ENCODE measurements around the gene KSR1. TPM values are rescaled to one million over a fixed set of nuclear protein-coding genes. Genes with fewer than 3 reads are reported as not detected.
A peak's percentile ranks its signal among the peaks of the same experiment; 100 is the strongest.

Gene KSR1
- total RNA-seq, 1 experiment from 2014 or later = 37.6 TPM

GRCh38 chr17:27480699-27481098 is 24.5 kb downstream of the KSR1 start:
- Histone ChIP-seq H3K9me3 (replicated peaks) (no peaks in the 10 kb centered on the region), H3K36me3 (no peaks in the 10 kb centered on the region), H3K4me1 (no peaks in the 10 kb centered on the region; the same call in 1 of the 2 replicates), H3K27ac (no peak overlapping the region), H3K4me3 (no peak overlapping the region), H3K27me3 (no peaks in the 10 kb centered on the region)
- DNase-seq = no peak

- no peaks in the 10 kb centered on the region for H3K36me3 ChIP-seq
- H3K9me3 ChIP-seq (replicated peaks) = no peaks in the 10 kb centered on the region
- H3K4me3 ChIP-seq = no peak overlapping the region
- no peak overlapping the region for H3K27ac ChIP-seq
- no peak for DNase-seq
- H3K4me1 ChIP-seq = no peaks in the 10 kb centered on the region; the same call in 1 of the 2 replicates
- H3K27me3 ChIP-seq = no peaks in the 10 kb centered on the region
These were observed 25.1 kb downstream of the KSR1 start for GRCh38 chr17:27481327-27481726.

DNA sequence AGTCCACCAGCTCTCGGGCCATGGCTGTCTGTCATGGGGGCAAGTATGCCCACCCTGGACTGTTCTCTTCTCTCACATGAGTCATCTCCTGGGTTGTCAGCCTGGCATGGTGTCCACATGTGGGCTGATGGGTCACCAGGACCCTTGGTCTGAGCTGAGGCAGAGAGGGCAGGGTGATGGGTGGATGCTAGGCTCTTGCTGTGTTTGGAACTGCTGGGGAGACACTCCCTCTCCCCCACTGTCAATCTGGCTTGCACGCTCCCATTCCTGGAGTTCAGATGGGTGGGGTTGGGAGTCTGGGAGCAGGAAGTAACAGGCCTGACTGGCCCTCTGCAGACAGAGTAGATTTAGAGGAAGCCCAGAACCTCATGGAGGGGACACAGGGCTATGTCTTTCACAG is 28.9 kb downstream of the KSR1 start:
- no peaks in the 10 kb centered on the region for H3K36me3 ChIP-seq
- DNase-seq = no peak
- no peaks in the 10 kb centered on the region for H3K9me3 ChIP-seq (replicated peaks)

GRCh38 chr17:27485716-27486495 is 29.7 kb downstream of the KSR1 start:
- Histone ChIP-seq H3K4me1 (no peaks in the 10 kb centered on the region), H3K4me3 (no peak overlapping the region), H3K27me3 (no peaks in the 10 kb centered on the region), H3K9me3 (replicated peaks) (no peaks in the 10 kb centered on the region), H3K36me3 (no peaks in the 10 kb centered on the region), H3K27ac (no peak overlapping the region)
- no peak for DNase-seq

More for the DNA sequence above, 28.9 kb downstream of the KSR1 start:
- Histone ChIP-seq H3K27ac (no peak overlapping the region), H3K4me1 (no peaks in the 10 kb centered on the region), H3K27me3 (no peaks in the 10 kb centered on the region), H3K4me3 (no peak overlapping the region)

DNA sequence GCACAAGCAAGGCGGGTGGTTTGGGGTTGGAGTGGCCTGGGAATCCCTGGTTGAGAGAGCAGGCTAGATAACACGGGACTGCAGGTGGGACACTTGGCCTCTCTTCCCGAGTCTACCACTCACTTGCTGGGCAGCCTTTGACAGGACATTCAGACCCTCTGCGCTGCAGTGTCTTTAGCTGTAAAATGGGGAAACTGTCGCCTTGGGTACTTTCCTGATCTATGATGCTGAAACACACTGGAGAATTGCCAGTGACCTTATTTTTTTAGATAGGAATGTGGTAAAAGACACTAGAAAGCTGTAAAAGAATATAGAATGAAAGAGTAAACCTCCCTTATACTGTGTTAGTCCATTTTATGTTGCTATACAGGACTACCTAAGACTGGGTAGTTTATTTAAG is 30.5 kb downstream of the KSR1 start:
- H3K9me3 ChIP-seq (replicated peaks) = no peaks in the 10 kb centered on the region
- no peak overlapping the region for H3K27ac ChIP-seq
- no peak overlapping the region for H3K4me3 ChIP-seq
- H3K4me1 ChIP-seq = no peaks in the 10 kb centered on the region
- H3K27me3 ChIP-seq = no peaks in the 10 kb centered on the region
- DNase-seq = no peak
- H3K36me3 ChIP-seq = no peaks in the 10 kb centered on the region

DNA sequence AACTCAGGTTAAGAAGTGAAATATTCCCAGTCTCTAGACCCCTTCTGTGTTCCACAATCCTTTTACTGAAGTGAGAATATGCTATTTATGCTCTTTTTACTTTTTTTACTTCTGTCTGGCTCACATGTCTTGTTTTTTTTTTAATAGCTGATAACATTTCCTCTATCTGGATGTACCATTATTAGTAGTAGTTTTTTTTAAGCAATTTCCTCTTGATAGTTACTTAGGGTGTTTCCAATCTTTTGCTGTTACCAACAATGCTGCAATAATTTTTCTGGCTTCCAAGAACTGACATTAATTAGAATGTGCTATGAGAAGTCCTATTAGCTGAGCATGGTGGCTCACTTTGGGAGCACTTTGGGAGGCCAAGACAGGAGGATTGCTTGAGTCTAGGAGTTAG is 32.0 kb downstream of the KSR1 start:
- Histone ChIP-seq H3K4me3 (no peak overlapping the region), H3K9me3 (replicated peaks) (no peaks in the 10 kb centered on the region), H3K27ac (no peak overlapping the region), H3K4me1 (no peaks in the 10 kb centered on the region), H3K27me3 (no peaks in the 10 kb centered on the region), H3K36me3 (no peaks in the 10 kb centered on the region)
- no peak for DNase-seq

- no peaks in the 10 kb centered on the region for H3K27me3 ChIP-seq
- no peaks in the 10 kb centered on the region for H3K36me3 ChIP-seq
- H3K9me3 ChIP-seq (replicated peaks) = no peaks in the 10 kb centered on the region
- no peak overlapping the region for H3K27ac ChIP-seq
- no peak for DNase-seq
- H3K4me1 ChIP-seq = peaks cover 6% of the 10 kb centered on the region; the same call in 1 of the 2 replicates
- H3K4me3 ChIP-seq = no peak overlapping the region
These were observed 32.9 kb downstream of the KSR1 start for GRCh38 chr17:27489045-27489715.

DNA sequence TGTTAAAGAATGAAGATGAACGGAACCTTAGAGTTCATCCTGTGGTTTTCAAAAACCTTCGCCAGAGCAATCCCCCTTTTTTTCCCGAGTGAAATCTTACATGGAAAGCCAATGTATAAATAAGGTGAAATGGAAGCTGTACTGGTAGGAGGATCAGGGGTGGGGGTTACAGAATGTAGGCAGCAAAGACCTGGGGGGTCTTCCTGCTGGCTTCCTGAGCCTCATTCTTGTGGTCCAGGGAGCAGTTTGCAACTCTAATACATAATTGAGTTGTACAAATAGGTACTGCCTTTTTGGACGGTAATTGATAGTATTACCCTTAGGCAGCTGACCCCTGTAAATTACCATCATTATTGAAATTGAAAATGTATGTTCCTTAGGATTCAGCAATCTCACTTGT is 34.1 kb downstream of the KSR1 start:
- H3K27ac ChIP-seq = no peak overlapping the region
- no peaks in the 10 kb centered on the region for H3K27me3 ChIP-seq
- no peaks in the 10 kb centered on the region for H3K36me3 ChIP-seq
- no peak for DNase-seq
- peaks cover 8% of the 10 kb centered on the region; the same call in 1 of the 2 replicates for H3K4me1 ChIP-seq
- no peaks in the 10 kb centered on the region for H3K9me3 ChIP-seq (replicated peaks)
- H3K4me3 ChIP-seq = no peak overlapping the region

DNA sequence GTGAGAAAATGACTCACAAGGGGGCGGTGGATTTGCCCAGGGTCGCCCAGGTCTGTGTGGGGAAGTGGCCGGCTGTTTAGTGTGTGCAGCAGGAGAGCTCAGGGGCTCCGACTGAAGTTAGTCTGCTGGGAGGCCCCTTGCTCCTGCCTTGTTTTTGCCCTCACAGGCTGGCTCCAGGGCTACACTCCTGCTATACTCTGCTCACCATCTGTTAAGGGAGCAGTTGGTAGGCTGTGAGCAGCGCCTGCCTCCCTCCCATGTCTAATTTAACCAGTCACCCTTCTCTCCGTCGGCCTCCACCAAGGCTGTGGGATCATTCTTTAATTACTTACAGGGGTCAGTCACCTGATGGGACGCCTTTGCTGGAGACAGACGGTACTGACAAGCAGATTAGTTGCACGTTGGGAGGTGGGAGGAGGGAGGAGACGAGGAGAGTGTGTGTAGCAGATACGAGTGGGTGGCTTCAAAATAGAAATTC is 35.5 kb downstream of the KSR1 start:
- no peaks in the 10 kb centered on the region for H3K36me3 ChIP-seq
- DNase-seq = peak; percentile 21 to 38

GRCh38 chr17:27492470-27492869 is 36.2 kb downstream of the KSR1 start:
- H3K9me3 ChIP-seq (replicated peaks) = no peaks in the 10 kb centered on the region
- no peaks in the 10 kb centered on the region for H3K27me3 ChIP-seq
- no peak for DNase-seq
- H3K4me3 ChIP-seq = no peak overlapping the region
- H3K4me1 ChIP-seq = peaks cover 8% of the 10 kb centered on the region; the same call in 1 of the 2 replicates
- H3K36me3 ChIP-seq = no peaks in the 10 kb centered on the region
- no peak overlapping the region for H3K27ac ChIP-seq

More for the DNA sequence above, 35.5 kb downstream of the KSR1 start:
- Histone ChIP-seq H3K9me3 (replicated peaks) (no peaks in the 10 kb centered on the region), H3K4me3 (no peak overlapping the region), H3K27ac (no peak overlapping the region), H3K4me1 (peaks cover 8% of the 10 kb centered on the region; the same call in 1 of the 2 replicates), H3K27me3 (no peaks in the 10 kb centered on the region)

DNA sequence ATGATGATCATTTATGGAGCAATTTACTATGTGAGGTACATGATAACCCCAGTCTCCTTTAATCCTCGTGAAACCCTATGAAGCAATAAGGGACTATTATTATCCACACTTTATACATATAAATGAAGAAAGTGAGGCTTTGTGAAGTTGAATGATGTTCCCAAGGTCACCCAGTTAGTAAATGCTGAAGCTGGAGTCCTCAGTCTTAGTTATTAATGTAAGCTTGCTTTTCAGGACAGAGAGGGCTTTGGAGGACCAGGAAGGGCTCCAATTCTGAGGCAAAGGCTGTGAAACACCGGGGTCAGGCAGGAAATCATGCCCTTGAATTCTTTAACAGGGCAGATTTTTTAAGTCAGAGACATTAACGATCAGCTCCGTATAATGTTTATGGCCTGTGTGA is 36.8 kb downstream of the KSR1 start:
- H3K9me3 ChIP-seq (replicated peaks) = no peaks in the 10 kb centered on the region
- H3K4me1 ChIP-seq = peaks cover 8% of the 10 kb centered on the region; the same call in 1 of the 2 replicates
- DNase-seq = no peak
- no peaks in the 10 kb centered on the region for H3K36me3 ChIP-seq
- no peaks in the 10 kb centered on the region for H3K27me3 ChIP-seq
- no peak overlapping the region for H3K27ac ChIP-seq
- no peak overlapping the region for H3K4me3 ChIP-seq

GRCh38 chr17:27494192-27495091 is 38.2 kb downstream of the KSR1 start:
- Histone ChIP-seq H3K36me3 (no peaks in the 10 kb centered on the region), H3K4me3 (no peak overlapping the region), H3K27me3 (no peaks in the 10 kb centered on the region), H3K4me1 (peaks cover 8% of the 10 kb centered on the region; the same call in 1 of the 2 replicates), H3K27ac (no peak overlapping the region), H3K9me3 (replicated peaks) (no peaks in the 10 kb centered on the region)
- peak in 1 of 2 experiments; percentile 50 for DNase-seq

GRCh38 chr17:27495460-27495859 is 39.2 kb downstream of the KSR1 start:
- no peaks in the 10 kb centered on the region for H3K27me3 ChIP-seq
- peaks cover 8% of the 10 kb centered on the region; the same call in 1 of the 2 replicates for H3K4me1 ChIP-seq
- no peak overlapping the region for H3K4me3 ChIP-seq
- no peak overlapping the region for H3K27ac ChIP-seq
- no peak for DNase-seq
- H3K36me3 ChIP-seq = no peaks in the 10 kb centered on the region
- H3K9me3 ChIP-seq (replicated peaks) = 0 out of 2 replicates have a peak, but pooled peaks cover under 1% of the 10 kb centered on the region

DNA sequence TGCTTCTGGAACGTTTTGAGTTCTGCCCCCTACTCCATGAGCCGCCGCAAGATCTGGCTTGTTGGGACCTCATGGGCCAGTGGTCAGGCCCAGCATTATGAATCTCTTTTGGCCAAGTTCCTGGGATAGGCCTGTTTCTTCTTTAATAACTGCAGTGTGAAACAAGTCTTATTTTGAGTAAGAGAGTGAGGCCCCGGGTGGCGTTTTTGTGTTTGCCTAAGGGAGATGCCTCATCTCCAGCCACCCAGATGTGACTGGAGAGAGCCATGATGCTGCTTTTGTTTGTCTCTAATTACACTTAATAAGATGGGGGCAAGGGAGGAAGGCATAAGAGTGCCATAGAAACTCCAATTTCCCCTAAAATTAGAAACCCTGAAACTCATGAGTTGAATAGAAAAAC is 39.8 kb downstream of the KSR1 start:
- Histone ChIP-seq H3K4me1 (peaks cover 8% of the 10 kb centered on the region; the same call in 1 of the 2 replicates), H3K27ac (no peak overlapping the region)

More for the DNA sequence above, 39.8 kb downstream of the KSR1 start:
- 0 out of 2 replicates have a peak, but pooled peaks cover 6% of the 10 kb centered on the region for H3K9me3 ChIP-seq (replicated peaks)
- H3K27me3 ChIP-seq = no peaks in the 10 kb centered on the region
- H3K36me3 ChIP-seq = no peaks in the 10 kb centered on the region
- no peak for DNase-seq
- H3K4me3 ChIP-seq = no peak overlapping the region

All from SJCRH30 (cell line).